Activated CD8-positive, alpha-beta T cell treated with anti-CD3 and anti-CD28 coated beads for 36 hours (primary cell): ENCODE data around the gene CORO2B. TPM values are rescaled to one million over a fixed set of nuclear protein-coding genes. Genes with fewer than 3 reads are reported as not detected.

ENCODE experiments used
- ATAC-seq: fragments of 200-7000 bp; cut with Tn5 transposase; one replicate; pipeline ENCODE4 v1.10.0; 2021; ENCODE audit warnings: mild to moderate bottlenecking, moderate library complexity
- CTCF ChIA-PET: fragments of 350-600 bp; sonication (Branson Sonifier 250); formaldehyde crosslinking; loops from one replicate; lab custom pipeline; 2021; ENCODE audit warnings: antibody characterized with exemption; lab: Charles Lee
- POLR2A ChIA-PET: fragments of 350-600 bp; sonication (Branson Sonifier 250); formaldehyde crosslinking; loops from one replicate; lab custom pipeline; 2021; ENCODE audit warnings: antibody characterized with exemption; lab: Charles Lee
- DNase-seq: peaks from one replicate; pipeline ENCODE4 v3.0.0-alpha.2; 2020
- H3K27ac Mint-ChIP-seq: one replicate; pipeline ENCODE4 v1.8.0; 2021; ENCODE audit warnings: mild to moderate bottlenecking, mixed read lengths
- H3K27me3 Mint-ChIP-seq: one replicate; pipeline ENCODE4 v1.8.0; 2021; ENCODE audit warnings: mixed read lengths
- H3K36me3 Mint-ChIP-seq: one replicate; pipeline ENCODE4 v1.8.0; 2021; ENCODE audit warnings: low read depth, mixed read lengths
- H3K4me1 Mint-ChIP-seq: one replicate; pipeline ENCODE4 v1.8.0; 2021; ENCODE audit warnings: low read depth, mixed read lengths
- H3K4me3 Mint-ChIP-seq: one replicate; pipeline ENCODE4 v1.8.0; 2021; ENCODE audit warnings: mild to moderate bottlenecking, moderate library complexity, mixed read lengths
- H3K9me3 Mint-ChIP-seq: one replicate; pipeline ENCODE4 v1.8.0; 2021; ENCODE audit warnings: mixed read lengths
- CTCF ChIP-seq: fragments of 200-600 bp; IDR thresholded peaks from one replicate; pipeline ENCODE4 v1.8.0; 2022; ENCODE audit warnings: antibody characterized with exemption, mild to moderate bottlenecking
- intact Hi-C: fragments of 100-400 bp; cut with micrococcal nuclease; formaldehyde crosslinking; loops from one replicate; pipeline ENCODE4 v1.10.0; 2022
- total RNA-seq, 2 experiments: library from RNA; stranded (reverse); gene quantifications; one replicate each; pipeline ENCODE4 v1.2.3, GENCODE V29; 2021

The CORO2B gene
- total RNA-seq, 2 experiments from 2014 or later: not detected

GRCh38 chr15:68651916-68652525 lies 73.2 kb downstream of the CORO2B start:
- no peak for ATAC-seq
- no peaks in the 10 kb centered on the region for H3K9me3 Mint-ChIP-seq
- no peak overlapping the region for H3K27ac Mint-ChIP-seq
- no peaks in the 10 kb centered on the region for H3K4me1 Mint-ChIP-seq
- ChIA-PET CTCF (interaction anchor here (0.6 to 2.5 kb wide), 18 partner anchors 9 to 226 kb away, joined by 3 to 12 read pairs (median 3); no protein-coding TSS in a partner anchor), POLR2A (interaction anchor here (0.9 kb wide), 1 partner anchor 88 kb away, joined by 3 read pairs; no protein-coding TSS in a partner anchor)
- intact Hi-C loops: no loop called here
- no peak overlapping the region for H3K4me3 Mint-ChIP-seq
- no peak for TF ChIP-seq CTCF
- no peaks in the 10 kb centered on the region for H3K36me3 Mint-ChIP-seq
- DNase-seq: no peak
- H3K27me3 Mint-ChIP-seq: no peaks in the 10 kb centered on the region

- intact Hi-C loops: no loop called here
- Mint-ChIP-seq H3K27ac (no peak overlapping the region), H3K36me3 (no peaks in the 10 kb centered on the region), H3K9me3 (no peaks in the 10 kb centered on the region), H3K4me3 (no peak overlapping the region), H3K27me3 (no peaks in the 10 kb centered on the region), H3K4me1 (no peaks in the 10 kb centered on the region)
- no peak for TF ChIP-seq CTCF
- CTCF ChIA-PET: interaction anchor here (0.9 to 2.5 kb wide), 4 partner anchors 22 to 99 kb away, joined by 3 to 7 read pairs (median 3); no protein-coding TSS in a partner anchor
- POLR2A ChIA-PET: interaction anchor here (0.7 kb wide), 1 partner anchor 86 kb away, joined by 4 read pairs; no protein-coding TSS in a partner anchor
- no peak for DNase-seq
- no peak for ATAC-seq
Observed at GRCh38 chr15:68653031-68653635, 74.3 kb downstream of the CORO2B start.

GRCh38 chr15:68653801-68654200 lies 75.0 kb downstream of the CORO2B start:
- intact Hi-C loops: no loop called here
- no peaks in the 10 kb centered on the region for H3K36me3 Mint-ChIP-seq
- ChIA-PET CTCF (interaction anchor here (1.0 to 2.1 kb wide), 4 partner anchors 20 to 348 kb away, joined by 3 to 8 read pairs (median 4); no protein-coding TSS in a partner anchor), POLR2A (no interaction called here)
- no peak for TF ChIP-seq CTCF
- H3K9me3 Mint-ChIP-seq: no peaks in the 10 kb centered on the region
- H3K4me3 Mint-ChIP-seq: no peak overlapping the region
- H3K27ac Mint-ChIP-seq: no peak overlapping the region
- ATAC-seq: no peak
- no peaks in the 10 kb centered on the region for H3K27me3 Mint-ChIP-seq
- DNase-seq: no peak
- H3K4me1 Mint-ChIP-seq: no peaks in the 10 kb centered on the region

- ChIA-PET POLR2A (no interaction called here), CTCF (interaction anchor here (1.0 to 2.1 kb wide), 4 partner anchors 19 to 349 kb away, joined by 3 to 8 read pairs (median 4); no protein-coding TSS in a partner anchor)
- no peak for DNase-seq
Observed at GRCh38 chr15:68654786-68655560, 76.2 kb downstream of the CORO2B start.

More at GRCh38 chr15:68654786-68655560, 76.2 kb downstream of the CORO2B start:
- Mint-ChIP-seq H3K27me3 (no peaks in the 10 kb centered on the region), H3K4me3 (no peak overlapping the region), H3K36me3 (no peaks in the 10 kb centered on the region), H3K27ac (no peak overlapping the region), H3K4me1 (no peaks in the 10 kb centered on the region), H3K9me3 (no peaks in the 10 kb centered on the region)
- intact Hi-C loops: no loop called here
- no peak for ATAC-seq
- TF ChIP-seq CTCF: no peak
